DMS114 treated with DMSO at 0.1 percent for 48 hours (cell line): ENCODE data around the gene VPS35L.
A peak's percentile ranks its signal among the peaks of the same experiment; 100 is the strongest.
"Not testable (repeated sequence)": the region's sequence is repeated elsewhere in the genome, so short reads cannot be mapped to it uniquely, and the experiment has no call there.

ENCODE experiments used
- DNase-seq: peaks from one replicate; lab custom pipeline; 2025; ENCODE audit not compliant: unreplicated experiment; lab: John Stamatoyannopoulos, UW

Gene VPS35L

DNA sequence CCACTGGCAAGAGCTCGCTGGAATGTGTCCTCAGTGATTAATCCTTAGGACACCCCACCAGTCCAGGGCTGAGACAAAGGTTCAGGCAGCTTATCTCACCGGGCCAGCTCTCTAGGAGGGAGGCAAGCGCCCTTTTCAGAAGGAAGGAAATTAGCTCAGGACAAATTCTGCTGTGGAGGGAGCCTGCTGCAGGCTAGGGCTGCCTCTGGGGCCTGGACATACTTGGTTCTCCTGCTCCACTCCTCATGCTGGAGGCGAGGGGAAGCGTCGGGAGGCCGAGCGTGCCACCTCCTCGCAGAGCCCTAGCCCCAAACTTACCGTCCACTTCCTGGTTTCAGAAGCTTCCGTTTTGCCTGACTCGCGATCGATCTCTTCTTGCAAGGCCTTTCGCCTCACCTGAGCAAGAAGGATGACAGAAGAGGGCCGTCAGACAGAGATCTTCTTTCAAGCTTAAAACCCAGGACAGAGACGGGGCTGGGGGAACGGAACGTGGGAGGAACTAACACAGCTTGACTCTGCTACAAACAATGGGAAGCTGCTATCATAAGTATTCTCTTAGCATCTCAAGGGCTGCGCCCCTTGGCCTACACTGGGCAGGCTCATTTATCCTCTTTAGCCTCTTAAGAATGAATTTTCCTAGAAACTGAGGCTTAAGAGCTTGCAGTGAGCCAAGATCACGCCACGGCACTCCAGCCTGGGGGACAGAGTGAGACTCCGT is 154.8 kb downstream of the VPS35L start:
- DNase-seq: no peak

DNA sequence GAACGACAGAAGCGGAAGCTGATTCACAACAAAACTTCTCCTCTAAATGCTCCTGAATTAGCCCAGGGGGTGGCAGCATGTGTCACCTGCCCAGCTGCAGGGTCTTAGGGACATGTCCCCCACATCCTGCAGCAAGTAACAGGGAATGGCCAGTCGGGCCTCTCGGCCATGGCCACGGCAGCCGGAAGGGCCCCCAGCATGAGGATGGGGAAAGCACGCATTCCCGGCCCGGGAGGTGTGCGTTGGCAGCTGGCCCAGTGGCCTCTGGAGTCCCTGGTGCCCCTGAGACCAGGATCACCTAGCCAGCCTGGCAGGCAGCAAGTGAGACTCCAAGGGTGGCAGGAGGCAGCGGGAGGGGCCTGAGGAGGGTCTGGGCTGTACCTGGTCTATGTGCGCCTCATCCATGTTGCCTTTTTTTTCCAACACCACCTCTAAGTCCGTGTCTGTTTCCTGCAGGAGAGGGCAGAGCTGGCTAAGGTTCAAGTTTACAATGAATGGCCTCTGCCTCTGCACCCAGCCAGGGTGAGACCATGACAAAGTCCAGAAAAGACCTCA is 155.6 kb downstream of the VPS35L start:
- no peak for DNase-seq

DNA sequence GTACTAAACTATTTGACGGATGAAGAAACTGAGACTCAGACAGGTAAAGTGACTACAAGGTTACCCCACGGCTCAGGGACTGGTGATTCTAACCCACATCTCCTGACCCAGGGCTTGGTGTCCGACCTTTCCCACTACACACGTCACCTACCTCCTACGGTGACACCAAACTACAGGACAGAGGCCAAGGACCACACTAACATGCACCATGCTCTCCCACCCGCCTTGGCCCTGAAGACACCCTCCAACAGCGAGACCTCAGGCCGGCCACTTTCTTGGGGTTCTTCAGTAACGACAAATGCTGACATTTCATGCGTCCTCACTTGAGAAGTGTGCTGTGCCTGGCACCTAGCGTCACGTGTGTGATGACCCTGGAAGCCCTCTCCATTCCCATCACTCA is 156.1 kb downstream of the VPS35L start:
- DNase-seq: no peak

DNA sequence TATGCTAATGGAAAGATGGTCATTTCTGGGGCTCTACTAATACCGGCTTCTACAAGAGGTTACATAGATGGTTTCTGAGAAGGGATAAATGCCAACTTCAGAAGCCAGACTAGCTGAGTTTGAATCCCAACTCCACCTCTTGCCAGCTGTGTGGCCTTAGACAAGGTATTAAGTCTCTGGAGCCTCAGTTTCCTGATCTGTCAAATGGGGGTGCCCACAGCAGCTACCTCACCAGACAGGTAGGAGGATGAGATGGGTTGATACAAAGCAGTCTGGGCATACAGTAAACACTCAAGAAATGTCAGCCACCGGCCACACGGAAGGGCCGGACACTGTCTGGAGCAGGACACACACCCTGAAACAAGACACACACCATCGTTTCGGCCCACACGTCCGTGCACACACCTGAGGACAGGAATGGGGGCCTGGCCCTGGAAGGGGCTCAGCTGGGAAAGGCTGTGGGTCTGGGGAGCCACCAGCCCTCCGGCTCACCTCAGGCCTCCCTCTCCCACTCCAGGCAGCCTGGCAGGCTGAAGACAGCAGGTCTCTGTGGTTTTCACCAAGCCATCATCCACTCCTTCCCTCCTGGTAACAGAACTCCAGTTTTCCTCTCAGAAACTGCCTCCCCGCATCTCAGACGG is 157.0 kb downstream of the VPS35L start:
- no peak for DNase-seq

DNA sequence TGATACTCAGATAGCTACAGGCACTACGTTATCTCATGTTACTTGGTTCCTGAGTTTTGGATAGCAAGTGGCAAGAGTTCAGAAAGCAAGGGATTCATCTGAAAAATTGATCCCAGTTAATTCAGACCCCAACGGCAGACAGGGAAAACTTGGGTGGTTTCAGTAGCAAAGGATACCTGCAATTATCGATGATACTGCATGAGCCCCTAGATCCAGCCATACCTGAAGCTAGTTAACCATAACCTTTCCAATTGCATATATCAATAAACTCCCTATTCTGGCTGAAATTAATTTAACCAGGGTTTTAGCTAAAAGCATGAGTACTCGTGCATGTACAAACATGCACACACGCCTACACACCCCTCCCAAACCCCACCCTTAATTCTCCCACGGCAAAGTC is 158.2 kb downstream of the VPS35L start:
- DNase-seq: no peak

DNA sequence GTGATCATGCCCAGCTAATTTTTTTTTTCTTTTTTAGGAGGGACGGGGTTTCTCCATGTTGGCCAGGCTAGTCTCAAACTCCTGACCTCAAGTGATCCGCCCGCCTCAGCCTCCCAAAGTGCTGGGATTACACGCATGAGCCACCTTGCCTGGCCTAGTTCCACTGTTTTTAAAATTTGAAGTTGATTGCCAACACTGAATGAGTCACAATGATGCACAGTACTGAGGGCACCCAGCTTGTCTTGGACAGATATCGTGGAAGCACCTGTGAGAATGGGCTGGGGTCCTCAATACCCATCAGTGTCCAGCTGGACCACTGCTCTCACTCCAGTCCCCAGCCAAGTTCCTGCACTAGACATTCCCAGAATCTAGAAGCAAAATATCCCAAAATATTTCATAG is 160.1 kb downstream of the VPS35L start:
- no peak for DNase-seq

DNA sequence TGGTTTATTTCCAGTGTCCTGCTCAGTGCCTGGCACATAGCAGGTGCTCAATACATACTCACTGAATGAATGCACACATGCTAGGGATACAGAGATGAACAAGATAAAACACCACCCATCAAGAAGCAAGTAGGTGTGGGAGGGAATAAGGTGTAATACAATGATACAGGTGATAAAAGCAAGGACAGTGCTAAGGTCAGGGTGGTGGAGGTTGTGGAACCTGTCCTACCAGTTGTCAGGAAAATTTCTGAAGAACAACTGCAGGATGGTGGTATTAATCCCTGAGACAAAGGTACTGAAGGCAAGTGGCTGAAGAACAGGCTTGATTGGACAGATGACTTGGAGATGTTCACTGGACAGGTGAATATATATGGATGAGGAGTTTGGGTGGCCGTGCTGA is 160.7 kb downstream of the VPS35L start:
- DNase-seq: no peak

DNA sequence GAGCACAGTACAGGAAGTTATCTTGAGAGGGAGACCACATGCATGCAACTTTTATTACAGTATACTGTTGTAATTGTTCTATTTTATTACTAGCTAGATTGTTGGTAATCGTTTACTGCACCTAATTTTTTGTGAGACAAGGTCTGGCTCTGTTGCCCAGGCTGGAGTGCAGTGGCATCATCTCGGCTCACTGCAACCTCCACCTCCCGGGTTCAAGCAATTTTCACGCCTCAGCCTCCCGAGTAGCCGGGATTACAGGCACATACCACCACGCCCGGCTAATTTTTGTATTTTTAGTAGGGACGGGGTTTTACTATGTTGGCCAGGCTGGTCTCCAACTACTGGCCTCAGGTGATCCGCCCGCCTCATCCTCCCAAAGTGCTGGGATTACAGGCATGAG is 161.2 kb downstream of the VPS35L start:
- not testable (repeated sequence) for DNase-seq

DNA sequence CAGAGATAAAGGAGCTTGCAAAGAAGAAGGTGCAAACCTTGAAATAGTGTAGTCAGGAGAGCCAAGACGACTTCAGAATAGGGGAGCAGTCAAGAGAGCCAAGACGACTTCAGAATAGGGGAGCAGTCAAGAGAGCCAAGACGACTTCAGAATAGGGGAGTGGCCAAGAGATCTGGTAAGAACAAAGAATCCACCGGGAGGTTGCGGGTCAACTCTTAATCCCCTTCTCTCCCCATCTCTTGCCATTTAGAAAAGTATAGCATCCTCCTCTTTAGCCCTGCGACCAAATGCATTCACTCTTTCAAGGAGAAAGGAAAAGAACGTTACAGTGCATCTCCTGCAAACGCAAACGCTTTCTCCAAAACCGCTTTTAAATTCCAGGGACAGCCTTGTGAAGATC is 161.8 kb downstream of the VPS35L start:
- DNase-seq: no peak

DNA sequence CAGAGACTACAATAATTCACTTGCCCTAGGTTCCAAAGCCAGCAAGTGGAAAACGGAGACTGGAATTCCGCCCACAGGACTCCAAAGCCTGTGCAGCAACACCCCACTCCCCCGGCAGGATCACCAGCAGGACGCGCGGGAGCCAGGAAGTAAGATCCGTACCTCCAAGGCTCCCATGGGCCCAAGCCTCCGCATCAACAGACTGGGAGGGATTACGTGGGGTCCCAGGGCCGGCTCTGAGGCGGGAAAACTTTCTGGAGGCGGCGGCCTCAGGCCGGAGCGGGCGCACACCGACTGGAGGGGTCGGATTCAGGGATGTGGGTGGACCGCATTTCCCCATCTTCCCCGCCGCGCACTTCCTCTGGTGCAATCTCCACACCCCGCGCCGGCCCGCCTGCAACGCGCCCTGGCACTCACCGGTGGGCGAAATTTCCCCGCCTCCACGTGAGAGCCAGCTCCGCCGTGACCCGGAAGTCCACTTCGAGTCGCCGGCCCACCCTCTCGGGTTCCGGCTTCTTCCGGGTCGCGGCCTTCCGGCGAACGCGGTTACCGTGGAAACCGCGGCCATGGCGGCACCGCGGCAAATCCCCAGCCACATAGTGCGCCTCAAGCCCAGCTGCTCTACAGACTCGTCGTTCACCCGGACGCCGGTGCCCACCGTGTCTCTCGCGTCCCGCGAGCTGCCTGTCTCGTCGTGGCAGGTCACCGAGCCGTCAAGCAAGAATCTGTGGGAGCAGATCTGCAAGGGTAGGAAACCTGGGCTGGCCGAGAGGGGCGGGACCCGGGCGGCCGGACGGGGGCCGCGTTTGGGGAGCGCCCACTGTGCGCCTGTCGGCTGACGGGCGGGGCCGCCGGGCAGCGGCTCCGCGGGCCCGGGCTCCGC is 162.5 kb downstream of the VPS35L start, which contains the start of the genes IQCK and KNOP1:
TSS of gene IQCK (plus strand) at position 531 of the 883 bp plus-strand sequence. CDS start at position 567, 36 bp downstream.
TSS of gene KNOP1 (minus strand) at position 487 of the 883 bp plus-strand sequence. CDS start 3,192 bp downstream, outside the sequence.
- DNase-seq: peak; percentile 40

DNA sequence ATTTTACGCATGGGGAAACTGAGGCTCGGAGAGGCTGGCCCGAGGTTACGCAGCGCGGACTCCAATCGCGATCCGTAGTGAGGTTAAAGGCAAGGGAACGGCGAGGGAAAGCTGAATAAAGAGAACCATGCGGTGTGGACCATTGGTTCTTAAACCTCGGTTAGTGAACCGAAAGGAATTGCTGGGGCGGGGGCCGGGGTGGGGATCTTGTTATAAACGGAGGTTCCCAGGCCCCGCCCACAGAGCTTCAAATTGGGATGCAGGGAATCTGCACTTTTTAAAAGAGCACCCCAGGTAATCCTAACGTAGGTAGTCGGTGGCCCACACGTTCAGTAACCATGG is 163.1 kb downstream of the VPS35L start:
- DNase-seq: no peak

DNA sequence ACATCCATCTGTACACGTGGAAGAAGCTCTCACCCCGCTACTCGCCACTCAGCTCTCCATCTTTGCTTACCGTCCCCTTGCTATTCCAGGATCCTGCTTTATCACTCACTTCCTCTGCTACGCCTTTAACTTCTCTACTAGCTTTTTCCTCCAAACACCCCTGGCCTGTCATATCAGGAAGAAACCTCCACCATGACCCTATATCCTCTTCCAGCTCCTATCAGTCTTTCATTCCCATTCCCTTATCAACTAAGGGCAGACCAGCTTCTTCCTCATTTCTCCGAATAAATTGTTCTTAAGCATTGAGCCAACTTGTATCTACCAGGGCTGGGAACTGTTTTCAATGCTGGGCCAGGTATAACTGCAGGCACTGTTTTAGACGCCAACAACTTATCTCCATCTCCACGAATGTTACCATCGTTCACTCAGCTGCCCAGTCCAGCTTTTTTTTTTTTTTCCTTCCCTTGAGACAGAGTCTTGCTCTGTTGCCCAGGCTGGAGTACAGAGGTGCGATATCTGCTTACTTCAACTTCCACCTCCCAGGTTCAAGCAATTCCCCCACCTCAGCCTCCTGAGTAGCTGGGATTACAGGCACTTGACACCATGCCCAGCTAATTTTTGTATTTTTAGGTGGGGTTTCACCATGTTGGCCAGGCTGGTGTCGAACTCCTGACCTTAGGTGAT is 166.9 kb downstream of the VPS35L start:
- no peak for DNase-seq

DNA sequence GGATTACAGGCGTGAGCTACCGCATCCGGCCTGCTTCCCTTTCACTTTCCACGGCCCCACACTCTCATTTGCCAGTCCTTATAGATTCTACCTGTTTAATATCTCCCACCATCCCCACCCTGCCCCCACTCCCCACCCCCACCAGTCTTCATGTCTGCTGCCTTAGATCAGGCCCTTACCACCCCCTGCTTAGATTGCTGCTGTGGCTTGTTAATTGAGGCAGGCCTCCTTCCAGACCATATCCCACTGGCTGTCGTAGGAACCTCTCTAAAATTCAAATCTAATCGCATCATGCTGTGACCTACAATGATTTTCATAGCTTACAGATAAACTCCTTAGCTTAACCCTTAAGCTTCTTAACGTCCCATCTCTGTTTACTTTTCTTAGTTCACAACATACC is 167.5 kb downstream of the VPS35L start:
- DNase-seq: no peak

DNA sequence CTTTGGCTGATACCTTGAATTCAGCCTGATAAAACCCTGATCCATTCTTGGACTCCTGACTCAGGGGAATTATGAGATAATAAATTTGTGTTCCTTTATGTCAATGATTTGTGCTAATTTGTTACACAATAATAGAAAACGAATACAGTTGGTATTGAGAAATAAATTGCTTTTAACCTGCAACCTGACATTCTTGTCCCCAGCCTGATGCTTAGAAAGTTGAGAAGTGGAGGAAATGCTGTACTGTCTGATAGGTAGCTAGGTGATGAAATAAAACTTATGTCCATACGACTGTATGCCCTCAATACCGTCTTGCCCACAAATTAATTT is 173.1 kb downstream of the VPS35L start:
- DNase-seq: no peak

DNA sequence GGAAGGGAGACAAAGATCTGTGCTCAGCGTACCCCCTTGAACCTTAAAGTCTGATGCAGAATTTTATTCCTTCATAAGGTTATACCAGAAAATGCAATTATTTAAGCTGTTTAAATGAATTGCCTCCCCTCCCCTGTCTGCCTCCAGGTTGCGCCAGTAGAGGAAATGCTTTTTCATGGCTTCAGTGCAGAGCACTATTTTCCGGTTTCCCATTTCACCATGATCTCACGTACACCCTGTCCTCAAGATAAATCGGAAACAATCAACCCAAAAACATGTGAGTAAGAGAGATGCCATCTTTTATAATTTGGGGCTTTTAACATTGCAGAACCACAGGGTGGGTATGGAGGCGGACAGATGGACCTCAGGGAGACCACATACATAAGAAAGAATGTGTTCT is 178.0 kb downstream of the VPS35L start:
- no peak for DNase-seq

DNA sequence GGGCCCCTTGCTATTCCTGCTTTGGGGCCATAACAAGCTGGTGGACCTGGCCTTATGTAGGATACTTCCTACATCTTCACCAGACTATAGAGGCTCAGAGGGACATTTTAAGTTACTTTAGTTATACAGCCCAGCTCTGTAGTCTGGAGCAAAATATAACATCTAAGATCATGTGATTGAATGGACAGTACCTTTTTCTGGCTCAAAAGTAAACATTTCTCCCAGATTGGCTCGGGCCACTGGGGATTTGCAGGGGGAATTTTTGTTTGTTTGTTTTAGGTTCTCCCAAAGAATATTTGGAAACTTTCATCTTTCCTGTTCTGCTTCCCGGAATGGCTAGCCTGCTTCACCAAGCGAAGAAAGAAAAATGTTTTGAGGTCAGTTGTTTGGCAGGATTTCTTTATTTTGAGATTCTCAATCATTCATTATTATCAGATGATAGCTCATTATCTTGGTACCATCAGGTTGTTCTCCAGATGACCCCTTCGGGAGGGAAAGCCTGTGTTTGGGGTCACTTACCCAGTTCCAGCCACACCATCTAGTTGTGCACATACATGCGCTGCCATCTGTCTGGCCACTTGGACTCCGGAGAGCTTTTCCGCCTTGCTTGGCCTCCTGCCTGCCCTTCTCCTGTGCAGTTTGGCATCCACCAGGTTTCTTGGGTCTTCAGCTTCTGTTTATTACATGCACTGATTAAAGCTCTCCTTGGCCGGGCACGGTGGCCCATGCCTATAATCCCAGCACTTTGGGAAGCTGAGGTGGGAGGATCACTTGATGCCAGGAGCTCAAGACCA is 179.8 kb downstream of the VPS35L start:
- DNase-seq: no peak

DNA sequence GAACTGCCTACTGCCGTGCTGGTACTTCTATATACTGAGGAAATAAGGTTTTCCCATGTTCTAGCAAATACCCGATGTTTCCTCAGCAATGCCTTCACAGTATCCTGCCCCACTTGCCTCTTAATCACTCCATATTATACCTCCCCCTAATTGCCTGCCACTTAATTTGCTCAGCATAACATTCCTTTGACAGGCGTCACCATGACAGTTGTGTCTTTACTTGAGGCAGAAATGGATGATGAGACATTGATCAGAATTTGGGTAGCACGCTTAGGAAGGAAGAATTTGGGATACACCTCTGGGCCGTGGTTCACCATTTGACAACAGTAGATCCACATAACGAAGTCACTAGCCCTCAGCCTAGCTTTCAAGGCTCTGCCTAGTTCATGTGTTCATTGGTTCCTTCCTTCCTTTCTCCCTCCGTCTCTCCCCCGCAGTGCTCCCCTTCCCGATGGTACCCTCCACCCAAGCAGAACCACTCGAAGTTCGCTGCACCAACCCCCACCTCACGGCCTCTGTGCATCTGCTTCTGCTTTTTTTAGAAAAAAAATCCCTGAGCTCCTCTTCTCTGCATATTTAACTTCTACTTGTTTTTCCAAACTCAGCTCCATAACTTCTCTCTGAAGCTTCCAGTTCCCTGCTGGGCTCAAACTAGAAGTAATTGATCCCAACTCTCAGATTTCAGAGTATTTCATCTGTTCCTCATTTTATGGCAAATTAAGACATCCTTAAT is 182.0 kb downstream of the VPS35L start:
- DNase-seq: no peak

DNA sequence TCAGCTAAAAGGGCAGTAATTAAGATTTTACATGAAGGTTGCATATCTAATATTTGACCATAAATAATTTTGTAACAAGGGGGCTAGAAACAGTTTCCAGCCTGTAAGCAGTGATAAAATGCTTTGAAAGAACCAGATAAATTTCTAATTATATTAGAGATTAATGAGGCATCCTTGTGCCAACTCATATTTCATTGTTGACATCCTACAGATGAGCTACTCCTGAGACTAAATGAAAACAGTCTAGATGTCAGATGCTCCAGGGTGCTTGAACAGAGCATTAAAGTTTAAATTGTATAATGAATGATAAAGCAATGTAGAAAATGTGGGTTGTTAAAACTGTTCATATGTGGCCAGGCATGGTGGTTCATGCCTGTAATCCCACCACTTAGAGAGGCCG is 185.9 kb downstream of the VPS35L start:
- DNase-seq: no peak

DNA sequence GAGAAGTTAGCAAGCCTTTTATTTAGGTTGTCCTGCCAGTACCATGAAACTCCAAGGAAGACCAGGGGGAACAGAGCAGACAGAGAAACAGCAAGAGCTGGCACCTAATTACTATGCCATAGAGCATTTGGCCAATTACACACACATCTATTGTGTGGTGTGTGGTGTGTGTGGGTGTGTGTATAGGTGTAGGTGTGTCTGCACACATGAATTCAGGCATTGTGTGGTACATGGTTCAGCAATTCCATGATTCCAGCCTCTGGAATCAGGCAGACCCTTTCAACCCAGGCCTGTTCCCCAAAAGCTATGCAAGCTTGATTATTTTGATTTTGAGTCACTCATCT is 188.3 kb downstream of the VPS35L start:
- DNase-seq: no peak

DNA sequence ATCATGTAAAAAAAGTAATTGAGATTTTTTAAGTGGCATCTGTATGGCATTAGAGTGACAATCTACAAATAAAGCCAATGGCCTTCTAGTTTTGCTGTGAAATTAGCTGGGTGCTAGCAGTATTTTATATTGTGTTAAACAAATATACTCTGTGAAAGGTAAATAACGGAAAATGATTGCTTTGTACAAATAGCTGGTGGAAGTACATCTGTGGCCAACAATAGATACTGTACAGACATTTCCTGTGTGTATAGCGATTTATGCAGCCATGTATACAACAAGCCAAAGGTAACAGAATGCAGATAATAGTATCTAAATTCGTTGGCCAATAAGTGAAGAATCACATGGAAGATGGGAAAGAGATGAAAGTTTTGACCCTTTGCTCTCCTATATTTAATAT is 189.2 kb downstream of the VPS35L start:
- no peak for DNase-seq
